Measurements from ENCODE around the gene NANOGP8.

The NANOGP8 gene

GRCh38 chr15:35061161-35061824 is 23.8 kb downstream of the NANOGP8 start:
- DNase-seq (ENCODE audit: low read depth in 4 of 4, low spot score in 1 of 4): no peak

DNA sequence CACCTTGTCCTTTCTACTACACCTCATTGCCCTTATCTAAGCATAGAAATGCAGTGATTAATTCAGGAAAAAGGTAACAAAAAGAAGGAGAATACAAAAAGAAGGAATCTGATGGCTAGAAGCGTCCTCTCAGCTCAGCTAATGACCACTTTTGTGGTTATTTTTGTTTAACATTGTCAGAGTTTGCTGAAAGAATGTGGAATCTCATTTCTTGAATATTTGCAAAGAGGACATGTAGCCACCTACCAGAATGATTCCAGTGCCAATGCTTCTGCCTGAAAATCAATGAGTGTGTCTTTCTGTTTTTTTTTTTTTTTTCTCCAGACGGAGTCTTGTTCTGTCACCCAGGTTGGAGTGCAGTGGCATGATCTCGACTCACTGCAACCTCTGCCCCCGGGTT is 24.5 kb downstream of the NANOGP8 start:
- DNase-seq (ENCODE audit: low read depth in 4 of 4, low spot score in 1 of 4): no peak

- DNase-seq (ENCODE audit: low read depth in 4 of 4, low spot score in 1 of 4): no peak
Measured at GRCh38 chr15:35058534-35059054, 26.5 kb downstream of the NANOGP8 start.

DNA sequence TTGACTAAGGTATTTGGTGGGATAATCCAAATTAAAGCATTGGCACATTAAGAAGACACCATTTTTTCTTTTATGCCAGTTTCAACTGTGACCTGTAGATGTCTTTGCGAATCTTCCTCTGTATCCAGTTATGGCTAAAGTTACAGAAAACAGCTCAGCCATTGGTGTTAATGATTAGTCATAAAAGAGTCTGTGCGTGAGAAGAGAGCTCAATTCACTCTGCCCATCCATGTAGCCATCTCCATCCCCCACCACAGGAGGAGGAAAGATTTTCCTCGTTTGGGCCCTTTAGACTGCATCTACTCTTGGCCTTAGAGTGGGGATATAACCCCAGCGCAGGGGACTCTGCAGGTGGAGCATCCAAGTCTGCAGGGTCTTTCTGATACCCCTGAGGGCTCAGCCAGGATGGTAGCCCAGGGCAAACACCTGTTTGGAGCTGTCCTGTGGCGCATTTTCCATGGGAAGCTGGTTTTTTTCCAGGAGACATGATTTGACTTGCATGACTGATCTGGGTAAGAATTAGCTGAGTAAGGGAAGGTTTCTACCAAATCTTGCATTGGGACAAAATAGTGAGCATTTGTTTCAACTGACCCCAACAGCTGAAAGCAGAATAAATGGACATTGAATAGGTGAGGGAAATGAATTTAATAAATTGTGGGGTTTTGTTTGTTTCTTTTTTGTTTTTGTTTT is 29.5 kb downstream of the NANOGP8 start:
- DNase-seq (ENCODE audit: low read depth in 4 of 4, low spot score in 1 of 4): no peak

GRCh38 chr15:35054380-35054779 is 30.7 kb downstream of the NANOGP8 start:
- no peak for DNase-seq (ENCODE audit: low read depth in 4 of 4, low spot score in 1 of 4)

DNA sequence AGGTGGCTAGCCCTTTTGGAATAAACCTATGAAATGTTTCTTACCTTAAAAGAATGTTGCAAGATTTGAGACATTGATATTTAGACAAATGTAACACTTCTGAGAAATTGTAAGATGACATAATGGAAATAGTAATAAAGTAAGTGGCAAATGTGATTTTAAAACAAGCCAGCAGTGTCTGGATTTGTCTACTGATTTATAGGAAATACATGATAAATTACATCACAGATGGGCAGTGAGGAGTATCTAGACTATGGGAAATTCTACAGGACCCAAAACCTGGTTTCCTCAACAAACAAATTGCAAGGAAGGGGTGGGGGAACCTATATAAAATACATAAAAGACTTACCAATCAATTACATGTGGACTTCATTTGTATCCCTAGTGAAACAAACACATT is 37.1 kb downstream of the NANOGP8 start:
- DNase-seq (ENCODE audit: low read depth in 4 of 4, low spot score in 1 of 4): no peak

DNA sequence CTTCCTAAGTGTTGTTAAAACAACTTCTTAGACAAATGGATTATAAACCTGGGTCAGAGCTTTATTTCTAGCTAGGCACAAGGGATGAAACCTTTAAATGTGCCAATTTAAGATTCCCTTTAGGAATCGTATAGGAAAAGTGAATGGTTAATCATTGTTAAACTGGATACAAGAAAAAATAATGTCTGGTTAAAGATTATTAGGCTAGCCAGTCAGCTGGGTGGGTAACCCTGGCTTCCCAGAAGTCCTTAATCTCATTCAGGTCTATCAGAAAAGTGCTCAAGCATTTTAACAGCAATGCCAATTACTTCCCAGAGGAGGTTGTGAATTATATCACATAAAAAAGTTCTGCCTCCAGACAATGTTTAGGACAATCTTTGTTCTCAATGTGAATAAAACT is 37.6 kb downstream of the NANOGP8 start:
- DNase-seq (ENCODE audit: low read depth in 4 of 4, low spot score in 1 of 4): no peak

- no peak for DNase-seq (ENCODE audit: low read depth in 4 of 4, low spot score in 1 of 4)
Measured at GRCh38 chr15:35043373-35044095, 41.6 kb downstream of the NANOGP8 start.

DNA sequence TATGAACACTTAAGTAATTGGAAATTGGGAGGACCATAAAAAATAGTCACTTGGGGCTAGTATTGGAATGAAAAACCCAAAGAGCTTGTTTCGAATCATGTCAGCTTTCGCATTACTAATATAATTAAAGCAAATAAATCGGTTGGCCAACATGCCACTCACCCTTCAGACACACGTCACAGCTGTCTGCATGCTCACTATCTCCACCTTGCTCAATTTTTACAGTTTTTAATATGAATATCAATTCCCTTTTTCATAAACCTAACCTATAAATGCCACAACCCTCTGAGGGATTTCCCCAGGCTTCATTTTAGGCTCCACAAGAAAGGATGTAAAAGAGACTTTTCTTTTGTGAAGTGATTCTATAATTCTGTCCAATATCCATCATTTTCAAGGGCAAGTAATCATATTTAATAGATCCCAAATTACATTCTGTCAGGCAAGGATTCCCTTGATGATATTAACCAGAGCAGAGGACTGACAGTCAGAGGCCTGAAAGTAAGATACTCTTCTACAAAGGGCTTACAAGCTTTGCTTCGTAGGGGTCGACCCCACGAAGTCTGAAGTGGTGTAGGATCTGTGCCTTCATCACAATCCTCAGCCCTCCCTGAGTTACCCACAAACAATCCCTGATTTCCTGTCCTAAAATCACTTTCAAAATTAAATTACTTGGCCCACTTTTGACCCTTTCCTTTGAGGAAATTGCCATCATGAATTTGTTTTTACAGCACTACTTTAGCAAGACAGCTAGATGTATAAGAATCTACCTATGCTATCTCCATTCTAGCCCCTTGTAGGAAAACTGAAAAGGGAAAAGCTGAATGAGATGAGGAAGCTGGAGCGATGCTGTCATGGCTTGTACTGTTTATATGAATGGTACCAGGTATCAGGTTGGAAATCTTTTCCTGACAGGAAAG is 44.5 kb downstream of the NANOGP8 start:
- no peak for DNase-seq (ENCODE audit: low read depth in 4 of 4, low spot score in 1 of 4)

DNA sequence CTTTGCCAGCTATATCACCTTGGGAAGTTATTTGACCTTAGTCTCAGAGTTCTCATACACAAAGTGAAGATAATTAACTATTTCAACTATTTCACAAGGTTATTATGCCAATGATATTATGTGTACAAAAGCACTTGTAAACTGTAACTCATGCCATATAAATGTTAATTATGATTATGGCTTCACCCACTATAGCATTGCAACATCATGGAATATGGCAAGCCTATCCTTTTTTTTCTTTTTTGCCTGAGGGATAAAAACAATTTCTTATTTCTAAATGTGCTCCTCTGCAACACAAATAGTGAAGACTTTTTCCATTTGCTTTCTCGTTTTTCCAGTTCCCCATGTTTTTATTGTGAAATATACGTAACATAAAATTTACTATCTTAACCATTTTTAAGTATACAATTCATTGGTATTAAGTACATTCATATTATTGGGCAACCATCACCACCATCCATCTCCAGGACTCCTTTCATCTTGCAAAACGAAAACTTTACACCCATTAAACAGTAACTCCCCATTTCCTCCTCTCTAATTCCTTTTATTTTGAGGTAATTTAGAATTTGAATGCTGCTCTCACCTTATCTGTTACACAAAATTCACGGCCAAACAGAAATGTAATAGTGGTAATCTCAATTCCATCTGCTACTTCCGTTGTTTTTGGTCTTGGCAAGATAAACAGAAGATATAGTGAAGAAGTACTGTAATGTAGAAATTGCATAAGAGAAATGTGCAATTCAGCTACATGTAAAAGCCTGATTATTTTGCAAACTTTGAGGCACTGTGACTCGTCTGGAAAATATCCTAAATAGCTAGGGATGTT is 46.3 kb downstream of the NANOGP8 start:
- DNase-seq (ENCODE audit: low read depth in 4 of 4, low spot score in 1 of 4): no peak

Measured in stimulated activated CD4-positive, alpha-beta T cell treated with anti-CD3 and anti-CD28 coated beads, Interleukin-1b, Interleukin-23, amount 100 ng/mL, for 24 hours (primary cell).